ENCODE measurements around the gene HLA-DRB5. TPM values are rescaled to one million over a fixed set of nuclear protein-coding genes. Genes with fewer than 3 reads are reported as not detected.
"Not testable (repeated sequence)": the region's sequence is repeated elsewhere in the genome, so short reads cannot be mapped to it uniquely, and the experiment has no call there.

HLA-DRB5 gene
- not detected for polyA plus RNA-seq (2013, experiment 1 of 2; ENCODE audit: insufficient read length)
- not detected for polyA plus RNA-seq (2013, experiment 2 of 2; ENCODE audit: insufficient read length)

DNA sequence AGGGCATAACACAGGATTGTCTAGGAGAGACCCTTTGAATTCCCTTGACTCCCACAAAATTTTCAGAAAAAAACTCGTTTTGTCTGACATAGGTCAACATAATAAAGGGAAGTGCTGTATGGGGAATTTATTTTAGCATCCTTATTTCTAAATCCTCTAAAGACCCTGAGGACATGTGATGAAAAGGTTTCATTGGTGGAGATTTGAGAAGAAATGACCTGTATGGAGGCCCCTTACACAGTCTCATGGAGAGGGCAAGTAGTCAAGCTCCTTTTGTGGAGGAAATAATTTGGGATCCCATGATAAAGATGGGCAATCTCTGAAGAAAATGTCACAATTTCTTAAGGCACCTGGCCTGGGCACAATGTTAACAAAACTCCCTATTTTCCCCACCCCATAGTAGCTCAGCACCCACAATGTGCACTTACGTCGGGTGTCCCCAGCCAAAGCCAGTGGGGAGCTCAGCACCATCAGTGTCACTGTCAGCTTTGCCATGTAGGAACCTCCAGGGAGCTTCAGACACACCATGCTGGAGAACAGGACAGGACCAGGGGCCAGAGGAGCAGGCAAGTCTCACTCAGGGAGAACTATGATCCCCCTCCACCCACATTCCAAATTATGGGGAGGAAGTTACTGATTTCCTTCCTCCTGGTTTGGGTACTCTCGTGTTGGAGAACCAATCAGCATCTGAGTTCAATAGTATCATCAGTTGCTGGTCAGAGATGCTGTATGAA lies at the start of gene HLA-DRB5:
TSS of gene HLA-DRB5 (minus strand) at position 591 of the 734 bp plus-strand sequence. CDS start at position 528, 63 bp downstream.
- DNase-seq: no peak

DNA sequence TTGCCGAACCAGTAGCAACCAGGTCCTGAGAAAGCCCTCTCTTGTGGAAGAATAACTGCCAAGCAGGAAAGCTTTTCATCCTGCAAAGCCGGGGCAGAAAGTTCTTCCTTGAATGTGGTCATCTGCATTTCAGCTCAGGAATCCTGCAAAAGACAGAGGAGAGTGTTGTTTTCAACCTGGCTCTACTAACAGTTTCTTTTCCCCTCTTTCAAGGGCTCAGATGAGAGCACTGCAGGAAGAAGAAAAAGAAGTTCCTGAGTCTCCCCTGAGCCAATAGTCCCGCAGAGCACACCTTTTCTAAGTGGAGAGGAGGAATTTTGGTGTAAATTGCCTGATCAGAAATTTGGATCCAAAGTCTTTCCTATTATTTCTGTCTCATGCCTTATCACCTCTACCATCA lies 48.9 kb upstream of the HLA-DRB5 start:
- DNase-seq: no peak

DNA sequence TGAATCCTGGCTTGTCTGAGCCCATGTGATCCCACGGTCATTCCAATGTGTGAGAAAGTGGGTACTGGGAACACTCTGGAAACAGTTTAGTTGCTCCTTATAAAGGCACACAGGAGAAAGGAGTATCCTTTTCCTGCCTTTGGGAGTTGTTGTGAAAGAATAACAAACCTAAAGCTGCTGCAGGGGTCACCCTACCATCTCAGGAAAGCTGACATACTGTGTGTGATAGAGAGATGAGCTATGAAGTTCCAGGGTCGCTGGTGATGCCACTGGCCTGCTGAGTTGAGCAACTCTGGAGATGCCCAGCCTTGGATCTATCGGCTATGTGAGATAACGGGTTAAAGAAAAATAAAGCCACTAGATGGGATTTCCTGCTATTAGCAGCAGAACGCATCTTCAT lies 47.4 kb upstream of the HLA-DRB5 start:
- not testable (repeated sequence) for DNase-seq

DNA sequence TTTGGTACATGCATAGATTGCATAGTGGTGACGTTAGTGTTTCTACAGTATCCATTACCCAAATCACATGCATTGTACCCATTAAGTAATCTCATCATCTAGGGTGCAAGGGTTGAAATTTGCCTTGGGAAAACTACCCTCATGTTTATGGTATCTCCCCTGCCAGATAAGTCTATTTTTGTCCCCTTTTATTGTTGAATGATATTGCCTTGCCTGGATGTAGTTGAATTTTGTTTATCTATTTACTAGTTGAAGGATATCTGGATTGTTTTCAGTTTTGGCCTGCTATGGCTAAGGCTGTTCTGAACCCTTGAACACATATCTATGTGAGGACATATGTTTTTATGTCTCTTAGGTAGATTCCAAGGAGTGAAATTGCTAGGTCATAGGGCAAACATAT lies 46.2 kb upstream of the HLA-DRB5 start:
- DNase-seq: no peak

DNA sequence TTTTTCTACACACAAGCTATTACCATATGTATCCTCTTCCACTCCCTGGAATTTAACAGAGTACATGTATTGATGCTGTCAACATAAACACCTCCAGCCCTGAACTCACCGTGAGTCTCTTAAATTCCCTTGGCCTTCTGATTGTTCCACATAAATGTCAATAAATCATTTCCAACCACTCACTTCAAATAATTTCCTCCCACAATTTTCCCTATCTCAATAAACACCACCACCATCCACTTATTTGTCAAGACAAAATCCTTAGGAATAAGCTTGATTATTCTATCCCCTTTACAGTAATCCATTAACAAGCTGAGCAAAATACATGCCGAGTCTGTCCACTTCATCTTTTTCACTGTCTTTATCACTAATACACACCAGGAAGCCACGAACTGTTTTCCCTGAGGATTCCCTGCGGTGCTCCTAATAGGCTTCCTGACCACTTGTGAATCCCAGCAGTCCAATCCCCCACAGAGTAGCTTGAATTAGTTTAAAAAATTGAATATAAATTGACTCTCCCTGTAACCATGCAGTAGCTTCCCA lies 40.3 kb upstream of the HLA-DRB5 start:
- DNase-seq: no peak

DNA sequence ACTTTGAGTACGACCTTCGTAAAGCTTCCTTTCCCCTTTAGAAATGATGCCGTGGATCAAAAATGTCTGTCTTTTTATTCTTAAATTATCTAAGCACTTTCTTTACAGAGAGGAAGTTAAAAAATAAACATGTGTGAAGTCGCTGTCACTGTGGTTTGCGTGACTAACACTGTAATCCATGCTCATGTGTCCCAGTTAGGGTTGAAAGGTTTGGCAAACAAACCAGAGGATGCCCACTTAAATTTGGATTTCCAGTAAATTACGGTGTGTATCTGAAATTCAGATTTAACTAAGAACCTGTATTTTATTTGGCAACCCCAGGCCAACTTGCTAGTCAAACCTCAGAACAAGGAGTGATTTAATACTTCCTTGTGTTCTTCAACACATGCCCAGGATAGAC lies 38.5 kb upstream of the HLA-DRB5 start:
- no peak for DNase-seq

DNA sequence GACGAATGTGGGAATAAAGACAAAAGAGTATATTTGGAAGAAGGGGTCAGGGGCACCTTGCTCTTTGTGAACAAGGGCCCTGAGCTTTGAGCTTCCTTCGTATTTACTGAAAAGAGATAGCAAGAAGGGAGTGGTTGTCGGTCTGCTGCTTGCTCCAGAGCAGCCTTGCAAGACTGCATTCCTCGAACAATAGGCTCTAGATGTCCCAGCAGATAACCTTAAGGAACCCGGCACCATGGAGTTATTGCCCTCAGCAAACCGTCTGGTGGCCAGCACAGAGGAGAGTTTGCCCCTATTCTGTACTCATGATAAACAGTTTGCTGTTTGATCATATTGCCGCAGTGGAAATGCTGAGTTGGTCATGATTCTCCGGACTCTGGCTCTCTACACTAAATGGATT lies 36.9 kb upstream of the HLA-DRB5 start:
- no peak for DNase-seq

DNA sequence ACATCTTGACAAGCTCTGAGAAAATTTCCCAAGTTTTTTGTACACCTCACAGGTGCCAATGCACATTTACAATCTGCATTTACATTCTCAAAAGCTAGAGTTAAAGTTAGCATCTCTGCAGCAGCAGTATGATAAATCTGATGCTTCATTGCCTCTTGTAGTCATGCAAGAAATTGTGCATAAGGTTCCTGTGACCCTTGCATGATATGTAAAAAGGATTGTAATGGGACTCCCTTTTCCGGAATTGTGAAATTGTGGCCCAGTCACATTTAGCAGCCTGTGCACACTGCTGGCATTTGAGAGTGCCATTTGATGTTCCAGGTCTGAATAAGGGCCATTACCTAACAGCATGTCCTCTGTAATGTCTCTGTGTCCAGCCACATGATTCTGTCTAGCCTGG lies 35.4 kb upstream of the HLA-DRB5 start:
- DNase-seq: no peak

DNA sequence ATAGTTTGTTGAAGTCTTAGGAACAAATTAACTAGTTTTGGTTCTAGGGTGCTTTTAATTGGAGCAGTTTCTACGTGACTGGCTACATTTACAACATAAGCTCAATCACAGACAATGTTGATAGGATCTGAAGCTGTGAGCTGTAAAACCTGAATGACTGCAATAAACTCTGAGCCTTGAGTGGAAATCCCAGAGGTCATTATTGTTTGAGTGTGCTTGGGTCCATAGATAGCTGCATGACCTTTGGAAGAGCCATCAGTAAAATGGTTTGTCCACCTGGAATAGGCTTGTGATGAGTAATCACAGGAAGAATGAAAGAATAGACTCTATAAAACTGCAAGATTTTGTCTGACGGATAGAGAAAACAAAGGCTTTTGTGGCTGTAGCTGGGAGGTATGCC lies 32.9 kb upstream of the HLA-DRB5 start:
- DNase-seq: no peak

DNA sequence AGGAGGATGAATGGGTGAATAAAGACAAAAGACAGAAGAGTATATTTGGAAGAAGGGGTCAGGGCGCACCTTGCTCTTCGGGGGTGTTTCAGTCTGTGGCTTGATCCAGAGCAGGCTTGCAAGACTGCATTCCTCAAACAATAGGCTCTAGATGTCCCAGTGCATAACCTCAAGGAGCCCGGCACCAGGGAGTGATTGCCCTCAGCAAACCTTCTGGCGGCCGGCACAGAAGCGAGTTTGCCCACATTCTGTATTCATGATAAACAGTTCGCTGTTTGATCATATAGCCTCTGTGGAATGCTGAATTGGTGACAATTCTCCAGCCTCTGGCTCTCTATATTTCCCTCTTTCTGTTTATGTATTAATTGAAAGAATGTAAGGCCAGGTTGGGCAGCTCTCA lies 29.7 kb upstream of the HLA-DRB5 start:
- DNase-seq: no peak

DNA sequence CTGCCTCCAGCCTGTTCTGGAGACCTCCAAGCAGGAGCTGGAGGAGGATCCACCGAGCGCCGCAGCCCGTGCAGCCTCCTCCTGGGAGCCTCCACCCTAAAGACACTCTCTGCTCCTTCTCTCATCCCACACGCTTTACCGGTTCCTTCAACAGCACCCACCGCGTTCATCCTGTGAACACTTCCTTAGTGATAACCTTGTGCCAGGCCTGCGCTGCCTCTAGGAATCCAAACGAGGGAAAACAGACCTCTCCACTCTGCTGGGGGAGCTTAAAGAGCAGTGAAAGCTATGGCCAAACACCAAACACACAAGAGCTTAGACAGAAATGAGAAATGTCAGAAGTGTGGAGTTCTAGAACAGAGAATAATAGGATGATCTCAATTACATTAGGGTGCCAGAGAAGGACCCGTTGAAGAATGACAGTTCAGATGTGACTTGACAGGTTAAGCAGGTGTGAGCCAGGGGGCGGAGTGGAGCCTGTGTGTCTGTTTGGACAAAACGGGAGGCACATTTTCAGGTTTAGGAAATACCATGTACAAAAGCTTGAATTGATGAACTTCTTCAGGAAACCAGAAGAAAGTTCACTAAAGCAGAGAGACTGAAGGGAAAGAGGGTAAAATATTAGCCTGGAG lies 28.5 kb upstream of the HLA-DRB5 start:
- DNase-seq: no peak

DNA sequence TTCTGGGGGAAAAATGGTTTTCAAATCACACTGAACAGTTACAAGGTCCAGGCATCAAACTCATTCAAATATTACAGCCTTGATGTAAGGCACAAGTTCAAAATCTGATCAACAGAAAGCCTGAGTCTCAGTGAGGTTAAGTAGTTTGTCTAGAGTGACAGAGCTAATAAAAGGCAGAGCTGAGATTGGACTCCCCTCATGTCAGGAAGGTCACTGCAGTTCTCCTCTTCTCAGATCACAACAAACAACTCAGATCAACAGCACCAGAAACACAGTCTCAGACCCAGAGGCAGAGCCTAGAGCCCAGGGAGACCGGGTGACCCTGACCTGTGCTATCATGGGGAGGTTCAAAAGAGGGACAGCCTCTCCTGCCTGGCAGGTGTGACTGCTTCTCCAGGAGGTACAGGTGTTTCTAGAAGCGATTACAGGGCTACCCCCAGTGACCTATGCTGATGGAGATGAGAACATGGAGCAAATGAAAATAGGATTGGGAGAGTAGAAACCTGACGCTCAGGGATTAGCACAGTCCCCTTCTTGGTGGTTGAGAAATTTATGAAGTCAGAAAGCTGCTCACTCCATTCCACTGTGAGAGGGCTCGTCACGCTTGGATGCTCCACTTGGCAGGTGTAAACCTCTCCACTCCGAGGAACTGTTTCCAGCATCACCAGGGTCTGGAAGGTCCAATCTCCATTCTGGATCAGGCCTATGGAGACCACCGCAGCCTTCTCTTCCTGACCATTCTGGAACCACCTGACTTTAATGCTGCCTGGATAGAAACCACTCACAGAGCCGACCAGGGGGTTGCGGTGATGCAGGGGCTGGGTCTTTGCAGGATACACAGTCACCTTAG lies 24.3 kb upstream of the HLA-DRB5 start:
- DNase-seq: no peak

DNA sequence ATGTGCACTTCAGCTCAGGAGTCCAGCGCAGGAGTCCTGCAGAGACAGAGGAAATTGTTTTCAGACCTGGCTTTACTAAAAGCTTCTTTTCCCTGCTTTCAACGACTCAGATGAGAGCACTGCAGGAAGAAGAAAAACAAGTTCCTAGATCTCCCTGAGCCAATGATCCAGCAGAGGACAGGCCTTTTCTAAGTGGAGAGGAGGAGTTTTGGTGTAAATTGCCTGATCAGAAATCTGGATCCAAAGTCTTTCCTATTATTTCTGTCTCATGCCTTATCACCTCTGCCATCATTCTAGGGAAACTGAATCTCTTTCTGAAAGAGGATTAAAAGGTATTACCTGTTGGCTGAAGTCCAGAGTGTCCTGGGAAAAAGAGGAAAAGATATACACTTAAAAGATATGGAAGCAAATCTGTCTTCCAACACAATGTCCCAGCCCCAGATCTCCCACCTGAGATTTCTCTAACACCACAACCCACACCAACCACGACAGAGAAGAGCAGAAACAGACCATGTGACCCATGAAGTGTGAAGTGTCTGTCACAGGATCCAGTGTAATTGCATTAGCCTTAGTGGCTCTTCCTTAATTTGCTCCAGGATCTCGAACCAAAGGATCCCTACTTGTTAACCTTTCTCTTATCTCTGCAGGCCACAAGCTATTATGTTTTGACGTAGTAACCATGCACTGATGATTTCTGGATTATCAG lies 23.1 kb upstream of the HLA-DRB5 start:
- no peak for DNase-seq

DNA sequence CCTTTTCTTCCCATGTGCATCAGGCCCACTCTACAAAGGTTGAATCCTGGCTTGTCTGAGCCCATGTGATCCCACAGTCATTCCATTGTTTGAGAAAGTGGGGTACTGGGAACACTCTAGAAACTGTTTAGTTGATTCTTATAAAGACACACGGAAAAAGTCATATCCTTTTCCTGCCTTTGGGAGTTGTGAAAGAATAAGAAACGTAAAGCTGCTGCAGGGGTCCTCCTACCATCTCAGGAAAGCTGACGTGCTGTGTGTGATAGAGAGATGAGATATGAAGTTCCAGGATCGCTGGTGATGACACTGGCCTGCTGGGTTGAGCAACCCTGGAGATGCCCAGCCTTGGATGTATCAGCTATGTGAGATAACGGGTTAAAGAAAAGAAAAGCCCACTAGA lies 21.3 kb upstream of the HLA-DRB5 start:
- no peak for DNase-seq

DNA sequence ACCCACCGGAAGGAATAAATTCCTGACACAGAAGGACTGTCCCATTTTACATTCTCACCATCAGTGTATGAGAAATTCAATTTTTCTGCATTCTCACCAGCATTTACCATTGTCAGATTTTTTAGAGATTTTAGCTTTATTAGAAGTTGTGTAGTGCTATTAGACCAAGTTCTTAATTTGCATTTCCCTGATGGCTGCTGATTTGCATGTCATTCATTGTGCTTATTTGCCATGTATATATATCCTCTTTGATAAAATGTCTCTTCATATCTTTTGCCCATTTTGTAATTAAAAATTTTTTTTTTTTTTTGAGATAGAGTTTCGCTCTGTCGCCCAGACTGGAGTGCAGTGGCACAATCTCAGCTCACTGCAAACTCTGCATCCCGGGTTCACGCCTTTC lies 9.8 kb upstream of the HLA-DRB5 start:
- DNase-seq: no peak

DNA sequence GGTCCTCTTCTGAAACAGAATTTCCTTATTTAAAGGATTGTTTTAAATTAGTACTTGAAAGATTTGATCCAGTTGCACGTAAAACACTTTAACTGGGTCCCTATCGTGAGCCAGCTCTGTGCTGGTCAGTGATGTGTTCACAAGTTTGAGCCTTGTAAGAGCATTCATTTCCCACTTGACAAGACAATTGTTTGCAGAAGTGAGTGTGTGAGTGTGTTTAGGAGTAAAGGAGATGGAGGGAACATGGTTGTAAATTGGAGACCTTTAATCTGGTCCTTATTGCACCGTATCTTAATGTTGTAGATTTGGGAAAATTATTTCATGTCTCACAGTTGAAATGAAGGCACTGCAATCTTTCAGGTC lies 325 bp upstream of the HLA-DRB5 start:
- DNase-seq: not testable (repeated sequence)

DNA sequence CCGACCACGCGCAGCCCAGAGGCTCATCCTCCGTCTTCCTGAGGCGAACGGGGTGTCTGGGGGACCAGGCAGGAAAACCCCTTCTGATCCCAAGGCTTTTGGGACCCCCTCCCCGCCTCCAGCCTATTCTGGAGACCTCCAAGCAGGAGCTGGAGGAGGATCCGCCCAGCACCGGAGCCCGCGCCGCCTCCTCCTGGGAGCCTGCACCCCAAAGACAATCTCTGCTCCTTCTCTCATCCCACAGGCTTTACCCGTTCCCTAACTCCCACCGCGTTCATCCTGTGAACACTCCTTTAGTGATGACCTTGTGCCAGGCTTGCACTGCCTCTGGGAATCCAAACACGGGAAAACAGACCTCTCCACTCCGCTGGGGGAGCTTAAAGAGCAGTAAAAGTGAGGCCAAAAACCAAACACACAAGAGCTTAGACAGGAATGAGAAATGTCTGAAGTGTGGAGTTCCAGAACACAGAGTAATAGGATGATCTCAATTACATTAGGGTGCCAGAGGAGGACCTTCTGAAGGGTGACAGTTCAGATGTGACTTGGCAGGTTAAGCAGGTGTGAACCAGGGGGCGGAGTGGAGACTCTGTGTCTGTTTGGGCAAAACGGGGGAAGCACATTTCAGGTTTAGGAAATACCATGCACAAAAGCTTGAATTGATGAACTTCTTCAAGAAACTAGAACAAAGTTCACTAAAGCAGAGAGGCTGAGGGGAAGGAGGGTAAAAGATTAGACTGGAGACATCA lies 7.6 kb downstream of the HLA-DRB5 start:
- no peak for DNase-seq

DNA sequence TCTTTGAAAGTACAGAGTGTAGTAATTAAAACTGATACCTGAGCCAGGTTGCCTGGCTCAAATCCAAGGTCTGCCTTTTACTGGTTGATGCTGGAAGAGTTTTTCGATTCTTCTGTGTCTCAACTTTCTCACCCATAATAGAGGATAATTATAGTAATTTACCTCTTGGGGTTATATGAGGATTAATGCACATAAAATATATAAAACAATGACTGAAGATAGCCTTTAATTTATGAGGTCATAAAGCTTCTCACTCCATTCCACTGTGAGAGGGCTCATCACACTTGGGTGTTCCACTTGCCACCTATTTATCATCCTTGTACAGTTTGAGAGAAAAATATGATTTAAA lies 10.2 kb downstream of the HLA-DRB5 start:
- no peak for DNase-seq

DNA sequence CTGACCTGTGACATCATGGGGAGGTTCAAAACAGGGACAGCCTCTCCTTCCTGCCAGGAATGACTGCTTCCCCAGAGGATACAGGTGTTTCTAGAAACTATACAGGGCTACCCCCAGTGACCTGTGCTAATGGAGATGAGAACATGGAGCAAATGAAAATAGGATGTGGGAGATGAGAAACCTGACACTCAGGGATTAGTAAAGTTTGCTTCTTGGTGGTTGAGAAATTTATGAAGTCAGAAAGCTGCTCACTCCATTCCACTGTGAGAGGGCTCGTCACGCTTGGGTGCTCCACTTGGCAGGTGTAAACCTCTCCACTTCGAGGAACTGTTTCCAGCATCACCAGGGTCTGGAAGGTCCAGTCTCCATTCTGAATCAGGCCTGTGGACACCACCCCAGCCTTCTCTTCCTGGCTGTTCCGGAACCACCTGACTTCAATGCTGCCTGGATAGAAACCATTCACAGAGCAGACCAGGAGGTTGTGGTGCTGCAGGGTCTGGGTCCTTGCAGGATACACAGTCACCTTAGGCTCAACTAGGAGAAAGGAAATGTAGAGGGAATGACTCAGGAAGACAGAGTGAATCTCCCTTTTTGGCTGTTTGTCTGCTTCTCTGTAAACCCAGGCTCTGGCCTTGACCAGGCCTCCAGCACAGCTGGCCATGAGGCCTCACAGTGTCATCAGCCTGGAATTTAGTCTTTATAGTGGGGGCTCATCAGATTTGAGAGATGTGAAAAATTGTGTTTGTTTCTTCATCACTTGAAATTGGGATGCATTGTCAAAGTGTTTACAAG lies 10.8 kb downstream of the HLA-DRB5 start:
- no peak for DNase-seq

DNA sequence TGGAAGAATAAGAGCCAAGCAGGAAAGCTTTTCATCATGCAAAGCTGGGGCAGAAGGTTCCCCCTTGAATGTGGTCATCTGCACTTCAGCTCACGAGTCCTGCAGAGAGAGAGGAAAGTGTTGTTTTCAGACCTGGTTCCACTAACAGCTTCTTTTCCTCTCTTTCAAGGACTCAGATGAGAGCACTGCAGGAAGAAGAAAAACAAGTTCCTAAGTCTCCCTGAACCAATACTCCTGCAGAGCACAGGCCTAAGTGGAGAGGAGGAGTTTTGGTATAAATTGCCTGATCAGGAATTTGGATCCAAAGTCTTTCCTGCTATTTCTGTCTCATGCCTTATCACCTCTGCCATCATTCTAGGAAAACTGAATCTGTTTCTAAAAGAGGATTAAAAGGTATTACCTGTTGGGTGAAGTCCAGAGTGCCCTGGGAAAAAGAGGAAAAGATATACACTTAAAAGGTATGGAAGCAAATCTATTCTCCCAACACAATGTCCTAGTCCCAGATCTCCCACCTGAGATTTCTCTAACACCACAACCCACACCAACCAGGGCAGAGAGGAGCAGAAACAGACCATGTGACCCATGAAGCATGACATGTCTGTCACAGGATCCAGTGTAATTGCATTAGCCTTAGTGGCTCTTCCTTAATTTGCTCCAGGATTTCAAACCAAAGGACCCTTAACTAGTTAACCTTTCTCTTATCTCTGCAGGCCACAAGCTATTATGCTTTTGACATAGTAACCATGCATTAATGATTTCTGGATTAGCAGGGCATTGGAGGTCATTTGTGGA lies 12.2 kb downstream of the HLA-DRB5 start:
- DNase-seq: no peak
